Measurements from ENCODE around the gene GSTM2.
A peak's percentile ranks its signal among the peaks of the same experiment; 100 is the strongest.

The GSTM2 gene

GRCh38 chr1:109630081-109630897 lies 37.6 kb upstream of the GSTM2 start:
- ATAC-seq: no peak

GRCh38 chr1:109630898-109631512 lies 36.9 kb upstream of the GSTM2 start:
- ATAC-seq: no peak

- ATAC-seq: no peak
Measured at GRCh38 chr1:109631513-109632505, 36.0 kb upstream of the GSTM2 start.

GRCh38 chr1:109632671-109633346 lies 35.0 kb upstream of the GSTM2 start:
- no peak for ATAC-seq

GRCh38 chr1:109634292-109634691 lies 33.6 kb upstream of the GSTM2 start:
- peak in 1 of 2 donors; percentile 56 for ATAC-seq

- peak in 1 of 2 donors; percentile 34 for ATAC-seq
Measured at GRCh38 chr1:109634771-109635750, 32.8 kb upstream of the GSTM2 start.

- no peak for ATAC-seq
Measured at GRCh38 chr1:109635862-109636200, 32.0 kb upstream of the GSTM2 start.

GRCh38 chr1:109636201-109636952 lies 31.5 kb upstream of the GSTM2 start:
- no peak for ATAC-seq

- no peak for ATAC-seq
Measured at GRCh38 chr1:109637446-109637845, 30.4 kb upstream of the GSTM2 start.

- ATAC-seq: no peak
Measured at GRCh38 chr1:109639063-109639840, 28.6 kb upstream of the GSTM2 start.

GRCh38 chr1:109639841-109640184 lies 28.0 kb upstream of the GSTM2 start:
- ATAC-seq: no peak

GRCh38 chr1:109640285-109640865 lies 27.5 kb upstream of the GSTM2 start:
- ATAC-seq: peak; percentile 62 to 69

GRCh38 chr1:109641078-109641740 lies 26.6 kb upstream of the GSTM2 start:
- no peak for ATAC-seq

GRCh38 chr1:109641861-109642260 lies 26.0 kb upstream of the GSTM2 start:
- no peak for ATAC-seq

- no peak for ATAC-seq
Measured at GRCh38 chr1:109642626-109643025, 25.2 kb upstream of the GSTM2 start.

GRCh38 chr1:109643385-109644230 lies 24.2 kb upstream of the GSTM2 start:
- peak; percentile 96 to 97 for ATAC-seq

- no peak for ATAC-seq
Measured at GRCh38 chr1:109644670-109645069, 23.2 kb upstream of the GSTM2 start.

GRCh38 chr1:109649491-109649914 lies 18.4 kb upstream of the GSTM2 start:
- no peak for ATAC-seq

Data from activated CD4-positive, CD25-positive, alpha-beta regulatory T cell treated with anti-CD3 and anti-CD28 coated beads, Interleukin-2, amount 50 U/mL, for 24 hours (primary cell).